Stimulated activated CD4-positive, alpha-beta T cell treated with anti-CD3 and anti-CD28 coated beads, Interleukin-2, amount 100 ng/mL, for 48 hours (primary cell): ENCODE data around the gene ARRB2.

Source experiments
- DNase-seq, 2 donors: peaks; one replicate each; pipeline ENCODE4 v3.0.0-alpha.2; 2020

Gene ARRB2

GRCh38 chr17:4734857-4735475, 24.5 kb downstream of the ARRB2 start:
- DNase-seq = no peak

GRCh38 chr17:4735876-4736651, 25.6 kb downstream of the ARRB2 start:
- no peak for DNase-seq

GRCh38 chr17:4738136-4739121, 28.0 kb downstream of the ARRB2 start:
- DNase-seq = no peak

- peak; percentile 35 to 37 for DNase-seq
These were observed 28.9 kb downstream of the ARRB2 start, which contains the start of the genes CXCL16 and ZMYND15 for GRCh38 chr17:4739122-4740024. CXCL16 (minus strand) TSS chr17:4739928; CDS start chr17:4739339, 589 bp downstream. ZMYND15 (plus strand) TSS chr17:4739833; CDS start chr17:4740549, 716 bp downstream.

DNA sequence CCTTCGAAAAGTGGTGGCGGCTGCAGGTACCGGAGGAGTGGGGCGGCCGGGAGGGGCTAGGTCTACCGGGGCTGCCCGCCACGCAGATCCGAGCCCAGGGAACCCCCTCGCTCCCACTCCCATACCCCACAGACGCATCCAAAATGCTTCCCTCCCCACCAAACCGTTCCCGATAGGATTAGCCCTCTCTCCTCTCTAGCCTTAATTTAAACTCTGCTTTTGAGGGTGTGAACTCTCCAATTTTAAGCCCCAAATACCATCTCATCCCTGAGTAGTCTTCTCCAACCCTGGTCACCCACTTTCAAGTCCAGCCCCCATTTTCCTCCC, 29.6 kb downstream of the ARRB2 start:
- DNase-seq = no peak

DNA sequence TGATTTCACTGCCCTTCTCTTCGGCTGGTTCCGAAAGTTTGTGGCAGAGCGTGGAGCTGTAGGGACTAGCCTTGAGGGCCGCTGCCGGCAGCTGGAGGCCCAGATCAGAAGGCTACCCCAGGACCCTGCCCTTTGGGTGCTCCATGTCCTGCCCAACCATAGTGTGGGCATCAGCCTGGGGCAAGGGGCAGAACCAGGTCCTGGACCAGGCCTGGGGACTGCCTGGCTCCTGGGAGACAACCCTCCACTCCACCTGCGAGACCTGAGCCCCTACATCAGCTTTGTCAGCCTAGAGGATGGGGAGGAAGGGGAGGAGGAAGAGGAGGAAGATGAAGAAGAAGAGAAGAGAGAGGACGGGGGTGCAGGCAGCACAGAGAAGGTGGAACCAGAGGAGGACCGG, 30.2 kb downstream of the ARRB2 start:
- DNase-seq = no peak

DNA sequence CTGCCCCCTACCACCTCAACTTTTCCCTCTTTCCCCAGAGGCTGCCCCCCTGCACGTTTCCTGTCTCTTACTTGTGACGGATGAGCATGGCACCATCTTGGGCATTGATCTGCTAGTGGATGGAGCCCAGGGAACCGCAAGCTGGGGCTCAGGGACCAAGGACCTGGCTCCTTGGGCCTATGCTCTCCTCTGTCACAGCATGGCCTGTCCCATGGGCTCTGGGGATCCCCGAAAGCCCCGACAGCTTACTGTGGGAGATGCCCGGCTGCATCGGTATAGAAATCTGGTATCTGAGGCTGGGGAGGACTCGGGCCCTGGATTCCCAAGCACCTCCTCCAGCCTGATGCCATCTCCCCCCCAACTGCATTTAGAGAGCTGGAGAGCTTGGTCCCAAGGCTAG, 31.1 kb downstream of the ARRB2 start:
- DNase-seq = no peak

GRCh38 chr17:4742133-4742532, 31.7 kb downstream of the ARRB2 start:
- no peak for DNase-seq

DNA sequence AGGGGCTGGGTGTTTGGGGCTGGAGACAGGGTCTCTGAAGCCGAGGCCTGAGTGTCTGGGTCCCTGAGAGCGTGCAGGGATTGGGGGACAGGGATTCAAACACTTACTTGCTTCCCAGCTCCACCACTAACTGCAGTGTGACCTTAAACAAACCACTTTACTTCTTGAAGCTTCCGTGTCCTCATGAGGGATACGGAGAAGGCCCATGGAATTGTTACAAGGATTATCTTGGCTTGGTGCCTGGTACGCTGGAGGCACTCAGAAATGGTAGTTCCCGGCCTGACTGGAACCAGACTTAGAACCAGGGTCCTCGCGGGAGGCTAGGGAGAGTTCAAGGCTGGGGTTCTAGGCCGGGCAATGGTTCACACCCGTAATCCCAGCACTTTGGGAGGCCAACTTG, 32.2 kb downstream of the ARRB2 start:
- no peak for DNase-seq

- DNase-seq = no peak
These were observed 32.8 kb downstream of the ARRB2 start for GRCh38 chr17:4743216-4743615.

- no peak for DNase-seq
These were observed 33.5 kb downstream of the ARRB2 start for GRCh38 chr17:4743898-4744297.

GRCh38 chr17:4744999-4745969, 34.9 kb downstream of the ARRB2 start:
- no peak for DNase-seq

GRCh38 chr17:4747847-4748246, 37.4 kb downstream of the ARRB2 start:
- DNase-seq = no peak

GRCh38 chr17:4748686-4749085, 38.3 kb downstream of the ARRB2 start:
- no peak for DNase-seq

DNA sequence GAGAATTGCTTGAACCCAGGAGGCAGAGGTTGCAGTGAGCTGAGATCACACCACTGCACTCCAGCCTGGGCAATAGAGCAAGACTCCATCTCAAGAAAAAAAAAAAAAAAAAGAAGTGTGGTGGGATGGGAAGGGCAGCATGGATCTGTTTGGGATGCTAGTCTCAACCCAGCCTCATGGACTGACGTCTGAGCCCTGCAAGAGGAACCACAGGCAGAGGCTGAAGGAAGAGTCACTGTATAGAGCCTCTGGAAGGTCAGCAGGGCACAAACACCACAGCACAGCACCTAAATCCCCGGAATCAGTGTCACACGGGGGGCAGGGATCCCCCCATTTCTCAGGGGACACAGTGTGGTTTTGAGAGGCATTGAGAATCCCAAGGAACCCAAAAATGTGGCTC, 40.2 kb downstream of the ARRB2 start:
- no peak for DNase-seq

DNA sequence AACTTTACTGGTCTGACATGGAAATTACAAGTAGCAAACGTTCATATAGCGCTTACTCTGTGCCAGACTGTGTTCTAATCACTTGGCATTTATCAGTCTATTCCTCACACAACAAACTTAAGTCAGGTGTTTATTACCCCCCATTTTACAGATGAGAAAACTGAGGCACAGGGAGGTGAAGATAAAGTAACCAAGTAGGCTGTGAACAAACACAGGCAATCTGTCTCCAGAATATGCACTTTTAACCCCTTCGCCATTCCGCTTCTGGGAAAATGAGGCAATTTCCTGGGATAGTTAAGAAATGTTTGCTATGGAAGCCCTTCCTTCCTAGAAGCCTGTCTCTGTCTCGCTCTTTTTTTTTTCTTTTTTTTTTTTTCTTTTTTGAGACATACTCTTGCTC, 41.5 kb downstream of the ARRB2 start:
- DNase-seq = no peak

GRCh38 chr17:4753392-4753791, 43.0 kb downstream of the ARRB2 start:
- DNase-seq = no peak

DNA sequence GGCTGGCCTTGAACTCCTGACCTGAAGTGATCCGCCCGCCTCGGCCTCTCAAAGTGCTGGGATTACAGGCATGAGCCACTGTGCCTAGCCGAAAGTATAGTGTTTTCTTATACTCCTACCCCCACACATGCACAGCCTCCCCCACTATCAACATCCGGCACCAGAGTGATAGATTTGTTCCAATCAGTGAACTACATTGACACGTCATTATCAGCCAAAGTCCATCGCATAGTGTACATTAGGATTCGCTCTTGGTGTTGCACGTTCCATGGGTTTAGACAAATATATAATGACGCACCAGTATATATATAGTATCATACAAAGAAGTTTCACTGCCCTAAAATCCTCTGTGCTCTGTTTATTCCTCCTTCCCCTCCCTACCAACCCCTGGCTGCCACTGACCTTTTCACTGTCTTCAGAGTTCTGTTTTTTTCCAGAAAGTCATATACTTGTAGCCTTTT, 49.4 kb downstream of the ARRB2 start:
- no peak for DNase-seq

- no peak for DNase-seq
These were observed 54.2 kb downstream of the ARRB2 start for GRCh38 chr17:4764595-4764994.

- DNase-seq = no peak
These were observed 55.8 kb downstream of the ARRB2 start for GRCh38 chr17:4766201-4766600.

DNA sequence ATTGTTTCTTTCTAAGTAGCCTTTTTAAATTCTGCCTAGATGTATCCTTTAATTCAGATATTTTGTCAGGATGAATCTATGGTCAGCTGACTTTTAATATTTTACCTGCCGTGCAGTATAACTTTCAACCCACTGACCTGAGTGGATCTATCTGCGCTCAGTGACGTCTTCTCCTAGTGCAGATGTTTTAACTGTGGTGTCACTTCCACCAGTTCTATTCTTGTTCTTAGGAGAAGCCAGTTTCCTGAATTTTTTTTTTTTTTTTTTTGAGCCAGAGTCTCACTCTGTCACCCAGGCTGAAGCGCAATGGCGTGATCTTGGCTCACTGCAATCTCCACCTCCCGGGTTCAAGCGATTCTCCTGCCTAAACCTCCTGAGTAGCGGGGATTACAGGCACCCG, 56.3 kb downstream of the ARRB2 start:
- no peak for DNase-seq
